K562 (cell line): ENCODE data around the gene GPSM3. TPM values are rescaled to one million over a fixed set of nuclear protein-coding genes. Genes with fewer than 3 reads are reported as not detected.

ENCODE experiments used
- CREB3L1 ChIP-seq: fragments of 450-650 bp; IDR thresholded peaks from 2 replicates; pipeline ENCODE4 v1.6.1; 2014; ENCODE audit warnings: low read depth, mild to moderate bottlenecking, moderate library complexity, borderline replicate concordance
- DMBX1 ChIP-seq: fragments of 250-450 bp; sonication (Bioruptor Pico); IDR thresholded peaks from 2 replicates; pipeline ENCODE4 v1.8.0; 2022; ENCODE audit warnings: inconsistent platforms, mild to moderate bottlenecking, moderate library complexity, borderline replicate concordance
- GTF2F1 ChIP-seq: IDR thresholded peaks from 2 replicates; pipeline ENCODE4 v1.6.1; 2011; ENCODE audit warnings: low read depth, low read length, improper control_type of control experiment
- HNRNPH1 ChIP-seq: fragments of 200-400 bp; formaldehyde crosslinking; optimal IDR thresholded peaks from 2 replicates; pipeline ENCODE3; 2017; ENCODE audit warnings: low read depth, mild to moderate bottlenecking, low read length, moderate library complexity
- KLF10 ChIP-seq: fragments of 250-450 bp; sonication (Bioruptor Pico); IDR thresholded peaks from 2 replicates; pipeline ENCODE4 v1.6.1; 2021; ENCODE audit warnings: matching md5 sums
- KLF6 ChIP-seq: fragments of 250-450 bp; sonication (Bioruptor Pico); IDR thresholded peaks from 2 replicates; pipeline ENCODE4 v1.4.0; 2020; ENCODE audit warnings: mild to moderate bottlenecking, moderate library complexity, borderline replicate concordance
- PHF8 ChIP-seq: fragments of 200-600 bp; sonication (generic); IDR thresholded peaks from 2 replicates; pipeline ENCODE4 v1.6.1; 2012; ENCODE audit warnings: mixed run types, mild to moderate bottlenecking, inconsistent platforms, low read length, moderate library complexity, borderline replicate concordance
- SMAD1 ChIP-seq: fragments of 150-350 bp; IDR thresholded peaks from 2 replicates; pipeline ENCODE4 v1.6.1; 2014; ENCODE audit warnings: low read length, low read depth; ENCODE audit not compliant: partially characterized antibody
- THAP12 ChIP-seq: fragments of 250-450 bp; sonication (Bioruptor Pico); IDR thresholded peaks from 2 replicates; pipeline ENCODE4 v1.9.0; 2021; ENCODE audit warnings: mild to moderate bottlenecking, inconsistent platforms
- ZBED1 ChIP-seq: IDR thresholded peaks from 2 replicates; pipeline ENCODE4 v1.6.1; 2014
- ZC3H11A ChIP-seq: IDR thresholded peaks from 2 replicates; pipeline ENCODE4 v1.6.1; 2012; ENCODE audit warnings: low read depth, low read length, improper control_type of control experiment
- ZNF41 ChIP-seq: fragments of 250-450 bp; sonication (Bioruptor Pico); conservative IDR thresholded peaks from 2 replicates; pipeline ENCODE4 v1.4.0; 2020; ENCODE audit warnings: mild to moderate bottlenecking
- ZNF449 ChIP-seq: fragments of 250-450 bp; sonication (Bioruptor Pico); IDR thresholded peaks from 2 replicates; pipeline ENCODE4 v1.8.0; 2022; ENCODE audit warnings: moderate library complexity, mild to moderate bottlenecking, inconsistent platforms
- ZNF644 ChIP-seq: fragments of 200-800 bp; sonication (Bioruptor generic); IDR thresholded peaks from 2 replicates; pipeline ENCODE4 v1.6.1; 2016; ENCODE audit warnings: low read depth, missing genetic modification characterization, missing compliant biosample characterization
- ZNF830 ChIP-seq: fragments of 250-450 bp; sonication (Bioruptor Pico); IDR thresholded peaks from 2 replicates; pipeline ENCODE4 v1.5.0; 2021; ENCODE audit warnings: mild to moderate bottlenecking
- polyA plus RNA-seq, 8 experiments: library from polyadenylated mRNA; depleted of rRNA in 4 of 8; stranded (reverse) in 5 of 8; unstranded in 3 of 8; fragments of >200 nt; fragmentation: Nextera tagmentation in 2 of 8; fragmentation: Illumina TruSeq in 1 of 8; extraction: Ambion mirVana in 2 of 8; extraction: Trizol in 1 of 8; gene quantifications; 2 replicates each; pipeline versions ENCODE4 v1.2.1 to v1.2.3, GENCODE V29; 2011 to 2014; ENCODE audit warnings: inconsistent platforms in 1 of 8, missing spikeins in 1 of 8
- total RNA-seq, 7 experiments: library from RNA; depleted of rRNA in 6 of 7; stranded (reverse); fragments of >200 nt in 6 of 7; fragmentation: Illumina TruSeq in 2 of 7; extraction: Trizol in 2 of 7; gene quantifications; 2 replicates each; pipeline versions ENCODE4 v1.2.1 to v1.2.3, GENCODE V29; 2011 to 2021; ENCODE audit warnings: low replicate concordance in 1 of 7
- TF ChIP-seq, protein P1 (sequence below): sonication (generic); formaldehyde crosslinking; IDR thresholded peaks from 2 replicates; pipeline ENCODE4 v1.8.0; 2022; ENCODE audit warnings: mild to moderate bottlenecking, missing genetic modification reagents, borderline replicate concordance

The GPSM3 gene
- total and polyA plus RNA-seq, 9 of the 15 experiments (the other 6 are each of a cell fraction or from before 2014, with no cell fraction given) = 5.3 to 42.6 (median 24.4) TPM

- no peak for TF ChIP-seq KLF10
- TF ChIP-seq HNRNPH1 = no peak
- TF ChIP-seq PHF8 = peak; percentile 61; the same call in 1 of the 2 replicates
- TF ChIP-seq, protein P1, sequence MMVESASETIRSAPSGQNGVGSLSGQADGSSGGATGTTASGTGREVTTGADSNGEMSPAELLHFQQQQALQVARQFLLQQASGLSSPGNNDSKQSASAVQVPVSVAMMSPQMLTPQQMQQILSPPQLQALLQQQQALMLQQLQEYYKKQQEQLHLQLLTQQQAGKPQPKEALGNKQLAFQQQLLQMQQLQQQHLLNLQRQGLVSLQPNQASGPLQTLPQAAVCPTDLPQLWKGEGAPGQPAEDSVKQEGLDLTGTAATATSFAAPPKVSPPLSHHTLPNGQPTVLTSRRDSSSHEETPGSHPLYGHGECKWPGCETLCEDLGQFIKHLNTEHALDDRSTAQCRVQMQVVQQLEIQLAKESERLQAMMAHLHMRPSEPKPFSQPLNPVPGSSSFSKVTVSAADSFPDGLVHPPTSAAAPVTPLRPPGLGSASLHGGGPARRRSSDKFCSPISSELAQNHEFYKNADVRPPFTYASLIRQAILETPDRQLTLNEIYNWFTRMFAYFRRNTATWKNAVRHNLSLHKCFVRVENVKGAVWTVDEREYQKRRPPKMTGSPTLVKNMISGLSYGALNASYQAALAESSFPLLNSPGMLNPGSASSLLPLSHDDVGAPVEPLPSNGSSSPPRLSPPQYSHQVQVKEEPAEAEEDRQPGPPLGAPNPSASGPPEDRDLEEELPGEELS (CRISPR knock-in tag) = no peak
- 0 out of 2 replicates have a peak, but pooled peaks have one; percentile 26 for TF ChIP-seq ZNF41 (CRISPR knock-in tag)
- TF ChIP-seq SMAD1 = peak; percentile 9
- TF ChIP-seq CREB3L1 = 0 out of 2 replicates have a peak, but pooled peaks have one; percentile 9
- TF ChIP-seq ZBED1 = peak; percentile 5; the same call in 1 of the 2 replicates
- TF ChIP-seq KLF6 (CRISPR knock-in tag) = 0 out of 2 replicates have a peak, but pooled peaks have one; percentile 63
- TF ChIP-seq GTF2F1 = no peak
- TF ChIP-seq THAP12 = peak; percentile 57; the same call in 1 of the 2 replicates
- peak; percentile 29; the same call in 1 of the 2 replicates for TF ChIP-seq ZNF449 (CRISPR knock-in tag)
- peak; percentile 57; the same call in 1 of the 2 replicates for TF ChIP-seq ZNF644 (tag)
- peak; percentile 89; the same call in 1 of the 2 replicates for TF ChIP-seq ZNF830 (CRISPR knock-in tag)
- no peak for TF ChIP-seq ZC3H11A
- TF ChIP-seq DMBX1 = peak; percentile 60
Measured at GRCh38 chr6:32177183-32177787, 15.2 kb downstream of the GPSM3 start (continued).
